CD4-positive, CD25-positive, alpha-beta regulatory T cell (primary cell): ENCODE data around the gene SYNPO2. TPM values are rescaled to one million over a fixed set of nuclear protein-coding genes. Genes with fewer than 3 reads are reported as not detected.

Experiments used
- ATAC-seq, 2 donors: fragments of 150-1000 bp; cut with Tn5 transposase; one replicate each; pipeline ENCODE4 v1.10.0; 2021; ENCODE audit warnings: low read depth in 2 of 2, moderate number of reproducible peaks in 2 of 2, moderate library complexity in 1 of 2
- DNase-seq, 3 donors: peaks; one replicate each; pipeline versions ENCODE4 v3.0.0 to v3.0.0-alpha.2; 2012 to 2022; ENCODE audit warnings: mixed read lengths in 1 of 3
- H3K27ac ChIP-seq: one replicate; pipeline ENCODE4 v1.7.0; 2013; ENCODE audit warnings: mild to moderate bottlenecking, low read length; ENCODE audit not compliant: insufficient read depth, poor library complexity, severe bottlenecking
- H3K27me3 ChIP-seq: one replicate; pipeline ENCODE4 v1.7.0; 2013; ENCODE audit warnings: low read length; ENCODE audit not compliant: control insufficient read depth, insufficient read depth
- H3K36me3 ChIP-seq: one replicate; pipeline ENCODE4 v1.7.0; 2013; ENCODE audit warnings: mild to moderate bottlenecking, low read length, moderate library complexity; ENCODE audit not compliant: control insufficient read depth, insufficient read depth
- H3K4me1 ChIP-seq: 2 replicates; pipeline ENCODE4 v1.7.0; 2013; ENCODE audit warnings: mild to moderate bottlenecking, low read length; ENCODE audit not compliant: insufficient read depth, control insufficient read depth, poor library complexity, severe bottlenecking
- H3K4me3 ChIP-seq: one replicate; pipeline ENCODE4 v1.7.0; 2013; ENCODE audit warnings: low read depth, mild to moderate bottlenecking, low read length, moderate library complexity
- H3K9me3 ChIP-seq, 2 experiments: 1 replicate in 1 of 2; 2 replicates in 1 of 2; pipeline ENCODE4 v1.7.0; 2013; ENCODE audit warnings: low read length in 2 of 2, mild to moderate bottlenecking in 1 of 2, moderate library complexity in 1 of 2; ENCODE audit not compliant: control insufficient read depth in 2 of 2
- H3K27ac Mint-ChIP-seq, 3 donors: one replicate each; pipeline ENCODE4 v1.8.0; 2020 to 2022; ENCODE audit warnings: mild to moderate bottlenecking in 3 of 3, mixed read lengths in 3 of 3, moderate library complexity in 2 of 3
- H3K27me3 Mint-ChIP-seq: one replicate; pipeline ENCODE4 v1.8.0; 2022; ENCODE audit warnings: mild to moderate bottlenecking, mixed read lengths
- H3K36me3 Mint-ChIP-seq: one replicate; pipeline ENCODE4 v1.8.0; 2020; ENCODE audit warnings: mixed read lengths
- H3K4me1 Mint-ChIP-seq, 4 donors: one replicate each; pipeline ENCODE4 v1.8.0; 2020 to 2022; ENCODE audit warnings: mixed read lengths in 4 of 4, mild to moderate bottlenecking in 1 of 4
- H3K4me3 Mint-ChIP-seq, 4 donors: one replicate each; pipeline ENCODE4 v1.8.0; 2020 to 2022; ENCODE audit warnings: mild to moderate bottlenecking in 4 of 4, mixed read lengths in 4 of 4, moderate library complexity in 3 of 4
- H3K9me3 Mint-ChIP-seq, 7 donors: one replicate each; pipeline ENCODE4 v1.8.0; 2020 to 2022; ENCODE audit warnings: mixed read lengths in 7 of 7, mild to moderate bottlenecking in 3 of 7, moderate library complexity in 2 of 7
- polyA plus RNA-seq, 4 donors: library from polyadenylated mRNA; unstranded; fragments of 300-500 nt; fragmentation: Illumina TruSeq; gene quantifications; one replicate each; pipeline ENCODE4 v1.2.3, GENCODE V29; 2021
- total RNA-seq: library from RNA; stranded (reverse); gene quantifications from one replicate; pipeline ENCODE4 v1.2.3, GENCODE V29; 2022

Gene SYNPO2
- total and polyA plus RNA-seq, 5 donors from 2014 or later, result 0.13 to 0.35 (median 0.25) TPM

GRCh38 chr4:118964891-118965411 lies 76.3 kb downstream of the SYNPO2 start:
- Mint-ChIP-seq H3K27me3 (no peaks in the 10 kb centered on the region), H3K4me3 (no peak overlapping the region), H3K9me3 (no peaks in the 10 kb centered on the region), H3K36me3 (no peaks in the 10 kb centered on the region), H3K4me1 (peaks cover 0 to 7% (median 5%) of the 10 kb centered on the region in 4 donors), H3K27ac (no peak overlapping the region)
- DNase-seq, result no peak
- ATAC-seq, result no peak
- Histone ChIP-seq H3K4me3 (no peak overlapping the region), H3K9me3 (no peaks in the 10 kb centered on the region), H3K27ac (no peak overlapping the region), H3K27me3 (peaks cover 2% of the 10 kb centered on the region), H3K4me1 (no peaks in the 10 kb centered on the region), H3K36me3 (no peaks in the 10 kb centered on the region)

- H3K27ac Mint-ChIP-seq, result no peak overlapping the region
- peaks cover 0 to 7% (median 5%) of the 10 kb centered on the region in 4 donors for H3K4me1 Mint-ChIP-seq
- no peak for DNase-seq
Observed at GRCh38 chr4:118967393-118967792, 78.7 kb downstream of the SYNPO2 start.

GRCh38 chr4:118968005-118968404 lies 79.4 kb downstream of the SYNPO2 start:
- H3K4me3 Mint-ChIP-seq, result no peak overlapping the region
- DNase-seq, result peak in 1 of 3 donors; percentile 52

More at GRCh38 chr4:118967393-118967792, 78.7 kb downstream of the SYNPO2 start:
- Mint-ChIP-seq H3K36me3 (no peaks in the 10 kb centered on the region), H3K27me3 (no peaks in the 10 kb centered on the region), H3K9me3 (peaks cover 0 to 2% (median 0%) of the 10 kb centered on the region in 7 donors), H3K4me3 (no peak overlapping the region)
- H3K9me3 ChIP-seq, result no peaks in the 10 kb centered on the region
- H3K27me3 ChIP-seq, result peaks cover 2% of the 10 kb centered on the region
- no peaks in the 10 kb centered on the region for H3K4me1 ChIP-seq
- H3K27ac ChIP-seq, result no peak overlapping the region
- ATAC-seq, result no peak
- H3K4me3 ChIP-seq, result no peak overlapping the region
- no peaks in the 10 kb centered on the region for H3K36me3 ChIP-seq

GRCh38 chr4:118968813-118969212 lies 80.2 kb downstream of the SYNPO2 start:
- no peak overlapping the region for H3K27ac ChIP-seq
- no peaks in the 10 kb centered on the region for H3K36me3 ChIP-seq
- H3K4me3 ChIP-seq, result no peak overlapping the region
- DNase-seq (no peak), ATAC-seq (no peak)
- no peaks in the 10 kb centered on the region for H3K4me1 ChIP-seq
- H3K4me1 Mint-ChIP-seq, result peaks cover 0 to 7% (median 5%) of the 10 kb centered on the region in 4 donors
- peaks cover 0 to 2% (median 0%) of the 10 kb centered on the region in 7 donors for H3K9me3 Mint-ChIP-seq
- no peak overlapping the region for H3K27ac Mint-ChIP-seq
- no peak overlapping the region for H3K4me3 Mint-ChIP-seq
- H3K27me3 ChIP-seq, result no peaks in the 10 kb centered on the region
- peaks cover 4% of the 10 kb centered on the region for H3K27me3 Mint-ChIP-seq
- H3K9me3 ChIP-seq, result no peaks in the 10 kb centered on the region
- H3K36me3 Mint-ChIP-seq, result no peaks in the 10 kb centered on the region

More at GRCh38 chr4:118968005-118968404, 79.4 kb downstream of the SYNPO2 start:
- peak; percentile 28 to 35 for ATAC-seq
- H3K27me3 Mint-ChIP-seq, result no peaks in the 10 kb centered on the region
- Histone ChIP-seq H3K9me3 (no peaks in the 10 kb centered on the region), H3K4me3 (no peak overlapping the region), H3K27ac (no peak overlapping the region), H3K27me3 (no peaks in the 10 kb centered on the region), H3K36me3 (no peaks in the 10 kb centered on the region), H3K4me1 (no peaks in the 10 kb centered on the region)
- peaks cover 0 to 7% (median 5%) of the 10 kb centered on the region in 4 donors for H3K4me1 Mint-ChIP-seq
- peaks cover 0 to 2% (median 0%) of the 10 kb centered on the region in 7 donors for H3K9me3 Mint-ChIP-seq
- no peaks in the 10 kb centered on the region for H3K36me3 Mint-ChIP-seq
- peak overlapping the region in 2 of 3 donors; percentile 42 to 79 for H3K27ac Mint-ChIP-seq

DNA sequence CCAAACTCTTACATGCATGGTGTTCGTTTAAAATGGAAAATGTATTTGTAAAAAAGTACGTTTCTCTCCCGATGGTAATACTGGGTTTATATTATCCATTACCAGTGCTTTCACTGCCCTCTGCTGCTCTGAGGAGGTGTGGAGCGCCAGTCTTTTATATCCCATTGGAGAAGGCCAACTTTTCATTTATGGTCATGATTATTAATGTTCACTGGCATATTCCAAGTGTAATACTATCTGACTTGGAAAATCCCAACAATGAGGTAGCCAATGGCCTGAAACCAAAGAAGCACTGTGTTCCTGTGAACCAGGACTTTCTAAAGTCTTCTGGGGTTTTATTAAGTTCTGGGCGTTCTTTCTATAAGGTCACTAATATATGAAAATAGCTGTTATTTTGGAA lies 80.7 kb downstream of the SYNPO2 start:
- Histone ChIP-seq H3K27ac (no peak overlapping the region), H3K4me1 (no peaks in the 10 kb centered on the region), H3K27me3 (no peaks in the 10 kb centered on the region), H3K36me3 (no peaks in the 10 kb centered on the region), H3K4me3 (no peak overlapping the region), H3K9me3 (no peaks in the 10 kb centered on the region)
- H3K9me3 Mint-ChIP-seq, result peaks cover 0 to 2% (median 0%) of the 10 kb centered on the region in 7 donors
- no peak overlapping the region for H3K27ac Mint-ChIP-seq
- H3K4me3 Mint-ChIP-seq, result no peak overlapping the region
- DNase-seq (no peak), ATAC-seq (no peak)
- peaks cover 0 to 7% (median 5%) of the 10 kb centered on the region in 4 donors for H3K4me1 Mint-ChIP-seq
- H3K27me3 Mint-ChIP-seq, result peaks cover 5% of the 10 kb centered on the region
- H3K36me3 Mint-ChIP-seq, result no peaks in the 10 kb centered on the region

GRCh38 chr4:118972167-118972566 lies 83.5 kb downstream of the SYNPO2 start:
- ATAC-seq, result no peak
- H3K4me1 Mint-ChIP-seq, result peaks cover 0 to 7% (median 2%) of the 10 kb centered on the region in 4 donors
- no peak overlapping the region for H3K27ac ChIP-seq
- H3K27me3 Mint-ChIP-seq, result peaks cover 5% of the 10 kb centered on the region
- H3K36me3 Mint-ChIP-seq, result no peaks in the 10 kb centered on the region
- no peaks in the 10 kb centered on the region for H3K27me3 ChIP-seq
- peaks cover 0 to 2% (median 0%) of the 10 kb centered on the region in 7 donors for H3K9me3 Mint-ChIP-seq
- no peaks in the 10 kb centered on the region for H3K36me3 ChIP-seq
- no peak for DNase-seq
- H3K4me1 ChIP-seq, result no peaks in the 10 kb centered on the region
- H3K9me3 ChIP-seq, result no peaks in the 10 kb centered on the region
- no peak overlapping the region for H3K4me3 ChIP-seq
- no peak overlapping the region for H3K27ac Mint-ChIP-seq
- no peak overlapping the region for H3K4me3 Mint-ChIP-seq

DNA sequence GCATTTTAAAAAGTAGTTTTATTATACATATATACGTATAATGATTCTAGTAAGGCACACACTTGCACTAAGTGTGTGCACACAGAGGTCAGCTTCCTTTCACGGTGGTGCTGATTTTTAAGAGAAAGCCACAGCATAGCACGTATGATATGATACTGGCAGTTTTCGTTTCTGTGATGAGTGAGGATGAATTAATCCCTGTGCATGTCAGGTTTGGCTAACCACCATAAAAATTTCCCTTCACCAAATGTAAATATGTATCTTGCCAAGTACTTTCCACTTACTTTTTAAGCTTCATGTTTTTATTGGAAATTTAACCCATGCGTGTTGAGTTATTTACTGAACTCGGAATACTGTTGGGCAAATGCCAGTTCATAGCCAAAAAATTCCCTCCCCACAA lies 84.6 kb downstream of the SYNPO2 start:
- Histone ChIP-seq H3K4me1 (no peaks in the 10 kb centered on the region), H3K27me3 (no peaks in the 10 kb centered on the region), H3K9me3 (no peaks in the 10 kb centered on the region), H3K4me3 (no peak overlapping the region), H3K27ac (no peak overlapping the region), H3K36me3 (no peaks in the 10 kb centered on the region)
- ATAC-seq, result no peak
- Mint-ChIP-seq H3K27ac (no peak overlapping the region), H3K4me1 (peaks cover 0 to 2% (median 1%) of the 10 kb centered on the region in 4 donors), H3K4me3 (no peak overlapping the region), H3K9me3 (peaks cover 0 to 2% (median 0%) of the 10 kb centered on the region in 7 donors), H3K36me3 (no peaks in the 10 kb centered on the region), H3K27me3 (peaks cover 5% of the 10 kb centered on the region)
- no peak for DNase-seq

DNA sequence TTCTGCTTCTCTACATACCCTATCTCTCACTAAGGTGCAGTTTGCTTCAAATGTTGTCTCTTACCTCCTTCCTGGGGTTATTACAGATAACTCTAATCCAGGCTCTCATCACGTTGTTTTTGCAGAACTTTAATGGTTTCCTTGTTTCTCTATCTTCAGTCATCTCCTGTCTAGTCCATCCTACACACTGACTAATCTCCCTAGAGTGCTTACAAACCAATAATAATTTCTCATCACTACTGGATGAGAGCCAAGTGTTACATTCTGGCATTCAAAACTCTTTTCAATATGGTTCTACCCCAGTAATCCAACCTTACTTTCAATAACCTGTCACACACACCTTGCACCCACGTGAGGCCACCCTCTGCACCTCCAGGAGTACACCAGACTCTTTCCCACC lies 86.1 kb downstream of the SYNPO2 start:
- Histone ChIP-seq H3K27ac (no peak overlapping the region), H3K36me3 (no peaks in the 10 kb centered on the region), H3K4me1 (no peaks in the 10 kb centered on the region), H3K9me3 (no peaks in the 10 kb centered on the region), H3K27me3 (no peaks in the 10 kb centered on the region), H3K4me3 (no peak overlapping the region)
- Mint-ChIP-seq H3K4me3 (no peak overlapping the region), H3K27me3 (peaks cover 5% of the 10 kb centered on the region), H3K36me3 (no peaks in the 10 kb centered on the region), H3K9me3 (peaks cover 0 to 2% (median 0%) of the 10 kb centered on the region in 7 donors), H3K4me1 (no peaks in the 10 kb centered on the region), H3K27ac (no peak overlapping the region)
- no peak for ATAC-seq
- no peak for DNase-seq
